OCI-LY3 (cell line): Measurements from ENCODE around the gene TJP1.

ENCODE experiments used
- CTCF ChIP-seq: fragments of 200-600, 300-600 bp; sonication (generic); IDR thresholded peaks from 2 replicates; pipeline ENCODE4 v1.5.1; 2014; ENCODE audit warnings: antibody characterized with exemption, low read length, low read depth
- EZH2phosphoT487 ChIP-seq: fragments of 200-600 bp; shearing (Covaris generic); IDR thresholded peaks from 2 replicates; pipeline ENCODE4 v1.6.1; 2018; ENCODE audit warnings: antibody characterized with exemption, mixed run types, low read depth

GRCh38 chr15:29821416-29822099 is 710 bp downstream of the TJP1 start:
- no peak for TF ChIP-seq CTCF
- no peak for TF ChIP-seq EZH2phosphoT487
